Tongue (tissue), 2 donors: ENCODE results near the gene SSPN. TPM values are rescaled to one million over a fixed set of nuclear protein-coding genes. Genes with fewer than 3 reads are reported as not detected.

Source experiments
- DNase-seq: peaks from one replicate; pipeline ENCODE4 v3.0.0-alpha.2; 2015
- total RNA-seq: library from RNA; depleted of rRNA; stranded (reverse); fragments of >200 nt; gene quantifications from one replicate; pipeline ENCODE4 v1.2.3, GENCODE V29; 2014

The SSPN gene
- total RNA-seq, 1 donor from 2014 or later, result 177 TPM

GRCh38 chr12:26187014-26187798 is 8.2 kb upstream of the SSPN start:
- no peak for DNase-seq

GRCh38 chr12:26188127-26188526 is 7.2 kb upstream of the SSPN start:
- DNase-seq, result no peak

DNA sequence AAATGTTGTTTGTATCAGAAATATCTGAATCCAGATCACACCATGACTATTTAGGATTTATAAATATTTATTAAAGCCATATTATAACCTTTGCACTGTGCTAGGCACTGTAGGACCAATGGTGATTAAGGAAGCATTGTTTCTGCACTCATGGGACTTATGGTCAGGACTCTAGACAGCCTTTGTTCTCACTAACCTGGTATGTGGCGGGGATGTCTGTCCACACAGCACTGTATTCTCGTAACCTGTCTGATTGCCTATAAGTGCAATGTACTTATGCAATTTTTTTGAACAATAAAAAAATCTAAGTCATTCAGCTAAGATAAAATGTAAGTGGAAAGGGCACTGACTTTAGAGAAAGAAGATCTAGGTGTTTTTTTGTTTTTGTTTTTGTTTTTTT is 6.7 kb upstream of the SSPN start:
- no peak for DNase-seq

GRCh38 chr12:26192142-26192541 is 3.2 kb upstream of the SSPN start:
- DNase-seq, result no peak

DNA sequence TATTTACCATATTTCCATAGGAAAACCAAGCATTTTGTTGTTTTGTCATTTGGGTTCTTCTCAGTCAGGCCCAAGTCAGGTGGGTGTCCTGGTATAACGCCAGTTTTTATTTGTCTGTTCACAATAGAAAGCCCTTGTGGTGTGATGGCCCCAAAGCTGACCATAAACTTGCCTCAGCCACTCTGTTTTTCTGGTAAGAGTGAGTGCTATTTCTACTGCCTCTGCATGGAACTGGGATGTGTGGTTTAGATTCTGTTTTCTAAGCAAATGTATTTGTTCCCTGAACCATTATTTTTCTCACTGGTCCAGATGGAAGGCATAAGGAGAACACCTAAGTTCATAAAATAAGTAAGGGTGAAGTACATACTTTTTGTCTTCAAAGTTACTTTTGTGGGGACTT is 1.8 kb upstream of the SSPN start:
- no peak for DNase-seq

DNA sequence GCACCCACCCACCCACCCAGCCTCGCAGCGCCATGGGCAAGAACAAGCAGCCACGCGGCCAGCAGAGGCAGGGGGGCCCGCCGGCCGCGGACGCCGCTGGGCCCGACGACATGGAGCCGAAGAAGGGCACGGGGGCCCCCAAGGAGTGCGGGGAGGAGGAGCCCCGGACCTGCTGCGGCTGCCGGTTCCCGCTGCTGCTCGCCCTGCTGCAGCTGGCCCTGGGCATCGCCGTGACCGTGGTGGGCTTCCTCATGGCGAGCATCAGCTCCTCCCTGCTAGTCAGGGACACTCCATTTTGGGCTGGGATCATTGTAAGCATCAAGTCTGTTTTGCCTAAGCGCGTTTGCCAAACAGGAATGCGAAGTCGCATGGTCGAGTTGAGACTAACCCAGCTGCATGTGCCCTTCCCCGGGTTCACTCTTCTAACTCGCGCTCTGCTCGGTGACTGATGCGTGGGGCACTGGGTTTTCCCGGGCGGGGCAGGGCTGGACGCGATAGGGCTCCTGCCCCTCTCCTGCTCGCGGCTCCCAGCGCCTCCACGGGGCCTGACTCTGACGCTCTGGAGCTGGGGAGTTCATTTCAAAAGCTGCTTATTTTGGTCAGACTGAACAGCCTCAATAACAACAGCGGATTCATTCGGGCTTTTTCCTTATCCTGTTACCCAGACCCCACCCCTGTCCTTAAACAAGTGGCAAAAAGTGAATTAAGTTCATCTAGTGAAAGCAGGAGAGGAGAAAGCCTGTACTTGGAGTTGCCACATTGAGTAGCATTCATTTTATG is 458 bp downstream of the SSPN start:
- DNase-seq, result peak; percentile 79

DNA sequence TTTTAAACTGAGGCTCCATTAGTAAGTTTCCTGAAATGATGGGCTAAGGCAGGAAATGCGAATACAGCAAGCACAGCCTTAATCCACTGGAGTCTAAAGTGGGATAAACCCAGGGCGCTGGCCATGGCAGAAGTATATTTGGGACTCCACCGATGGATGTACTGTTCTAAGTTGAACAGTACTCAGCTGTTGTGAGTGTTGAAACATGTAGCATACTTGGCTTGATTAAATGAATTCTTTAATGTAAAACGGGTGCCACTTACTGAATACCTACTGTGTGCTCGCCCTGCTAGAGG is 996 bp downstream of the SSPN start:
- peak; percentile 62 for DNase-seq

DNA sequence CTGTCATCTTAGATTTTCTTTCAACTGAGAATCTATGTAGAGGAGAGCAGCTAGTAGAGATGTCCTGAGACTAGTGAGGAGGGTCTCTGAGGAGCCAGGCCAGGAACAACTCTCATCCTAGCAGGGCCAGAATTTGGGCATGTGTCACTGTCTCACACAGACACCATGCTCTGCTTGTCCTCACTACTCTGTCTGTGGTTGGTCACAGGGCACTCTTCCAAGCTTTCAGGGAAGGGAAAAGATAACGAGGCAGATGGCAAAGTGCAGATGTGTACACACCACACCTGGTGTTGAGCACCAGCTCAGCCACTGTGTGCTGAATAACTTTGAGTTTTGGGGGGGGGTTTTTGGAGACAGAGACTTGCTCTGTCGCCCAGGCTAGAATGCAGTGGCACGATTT is 2.5 kb downstream of the SSPN start:
- no peak for DNase-seq

- DNase-seq, result no peak
Observed at GRCh38 chr12:26198742-26199141, 3.4 kb downstream of the SSPN start.

GRCh38 chr12:26203167-26203780 is 7.9 kb downstream of the SSPN start:
- DNase-seq, result no peak

DNA sequence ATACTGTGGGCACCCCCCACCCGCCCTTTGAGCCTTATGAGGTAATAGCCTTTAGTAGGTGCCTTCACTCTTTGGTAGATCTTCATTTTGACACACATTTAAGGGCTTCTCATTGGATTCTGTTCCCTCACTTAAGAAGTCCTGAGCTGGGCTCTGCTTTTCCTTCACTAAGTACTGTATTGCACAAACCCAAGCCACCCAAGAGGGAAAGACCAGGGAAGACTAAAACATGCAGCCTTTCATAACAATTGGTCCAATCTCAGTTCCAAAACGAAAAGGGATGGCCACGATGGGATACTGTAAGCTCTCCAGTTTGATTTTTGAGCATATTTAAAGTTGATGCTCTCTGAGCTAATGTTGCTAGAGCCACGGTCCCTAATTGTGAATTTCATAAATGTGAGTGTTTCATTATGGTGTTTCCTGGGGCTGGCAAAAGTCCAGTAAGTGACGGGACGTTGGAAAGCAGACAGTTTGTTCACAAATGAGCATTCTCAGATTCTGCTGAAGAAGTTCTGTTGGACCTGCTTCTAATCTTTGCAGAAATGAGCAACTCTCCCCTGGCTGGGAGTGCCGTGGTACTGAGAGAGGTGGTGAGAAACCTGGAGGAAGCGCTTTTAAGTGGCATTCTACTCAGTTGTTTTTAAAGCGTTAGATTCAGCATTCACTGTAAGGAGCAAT is 9.4 kb downstream of the SSPN start:
- peak; percentile 43 for DNase-seq

GRCh38 chr12:26205298-26205697 is 9.9 kb downstream of the SSPN start:
- DNase-seq, result no peak

DNA sequence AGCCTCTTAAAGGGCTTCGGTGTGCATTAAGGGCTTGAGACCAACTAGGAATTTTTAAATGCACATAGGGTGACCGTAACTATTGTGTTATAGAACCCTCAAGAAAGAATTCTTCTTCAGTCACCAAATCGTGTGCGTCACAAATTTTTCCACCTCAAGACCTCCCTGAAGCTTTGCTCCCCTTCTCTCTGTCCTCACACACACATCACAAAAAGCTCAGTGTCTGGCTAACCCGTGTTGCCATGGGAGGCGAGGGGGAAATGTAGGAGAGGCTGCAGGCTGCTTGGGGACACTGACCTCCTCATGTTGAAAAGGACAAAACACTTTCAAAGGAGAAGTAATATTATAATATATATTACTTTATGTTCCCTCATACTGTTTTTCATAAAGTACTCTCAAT is 10.6 kb downstream of the SSPN start:
- no peak for DNase-seq

DNA sequence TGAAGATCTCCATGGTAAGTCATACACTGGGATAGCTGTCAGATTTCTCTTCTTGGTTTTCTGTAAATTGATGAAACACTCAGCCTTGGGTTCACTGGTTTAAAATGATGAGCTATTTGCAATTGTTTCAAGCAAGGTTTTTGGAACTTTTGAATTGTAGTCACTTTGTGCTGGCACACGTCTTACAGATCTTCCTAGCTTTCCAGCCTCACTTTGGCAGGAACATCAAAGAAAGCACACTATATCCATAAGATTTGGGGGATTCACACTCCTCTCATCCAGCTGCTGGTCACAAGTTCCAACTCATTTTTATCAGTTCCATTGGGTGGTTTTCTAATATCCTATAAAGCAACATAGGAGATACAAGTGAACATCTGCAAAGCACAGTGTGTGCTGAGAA is 16.0 kb downstream of the SSPN start:
- DNase-seq, result no peak

DNA sequence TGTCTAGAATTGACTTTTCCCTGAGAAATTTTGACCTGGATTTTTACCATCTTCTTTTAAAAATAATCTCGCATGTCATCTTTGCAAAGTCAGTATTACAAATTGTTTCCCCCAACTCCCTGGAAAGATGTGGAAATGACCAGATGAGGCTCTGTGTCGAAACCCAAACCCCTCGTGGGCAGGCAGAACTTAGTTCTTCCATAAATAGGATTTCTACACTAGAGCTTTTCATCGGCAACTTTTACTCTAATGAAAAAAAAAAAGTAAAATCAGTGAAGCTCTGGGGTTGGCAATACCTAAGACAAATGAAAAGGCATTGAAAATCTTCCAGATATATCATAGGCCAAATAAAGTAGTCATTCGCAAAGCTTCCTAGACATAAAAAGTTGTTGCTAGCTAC is 17.0 kb downstream of the SSPN start:
- DNase-seq, result no peak

- no peak for DNase-seq
Observed at GRCh38 chr12:26212988-26213387, 17.6 kb downstream of the SSPN start.

DNA sequence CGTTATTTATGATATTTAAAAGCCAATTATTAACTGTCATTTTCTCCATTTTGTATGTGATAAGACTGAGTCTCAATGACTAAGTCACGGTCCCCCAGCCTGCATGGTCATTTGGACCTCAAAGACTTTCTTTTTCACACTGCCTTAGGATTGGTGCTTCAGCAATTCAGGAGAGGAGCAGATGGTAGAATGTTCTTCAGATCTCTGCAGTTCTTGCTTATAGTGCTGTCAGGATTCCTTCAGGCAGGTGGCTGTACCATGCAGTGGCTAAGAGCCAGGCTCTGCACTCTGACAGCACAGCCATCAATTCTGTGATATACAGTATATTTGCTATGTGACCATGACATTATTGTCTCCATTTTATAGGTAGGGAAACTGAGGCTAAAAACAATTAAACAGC is 18.7 kb downstream of the SSPN start:
- DNase-seq, result no peak

- no peak for DNase-seq
Observed at GRCh38 chr12:26219736-26220135, 24.4 kb downstream of the SSPN start.

DNA sequence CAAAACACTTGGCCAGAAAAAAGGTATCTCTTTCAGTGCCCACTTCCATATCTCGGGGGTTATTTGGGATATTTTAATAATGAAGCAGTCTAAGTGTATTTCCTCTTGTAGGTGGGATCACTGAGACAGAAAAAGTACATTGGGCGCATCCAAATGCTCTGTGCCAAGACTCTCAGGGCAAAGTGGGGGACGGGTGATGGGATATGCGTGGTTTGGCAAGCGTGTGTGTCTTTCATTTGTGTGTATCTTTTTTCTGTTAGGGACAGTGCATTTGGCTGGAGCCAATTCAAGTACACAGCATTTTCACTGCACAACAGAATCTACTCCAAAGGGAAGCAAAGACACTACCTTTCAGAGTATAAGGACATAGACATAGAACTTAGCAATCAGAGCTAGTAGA is 29.3 kb downstream of the SSPN start:
- no peak for DNase-seq

- no peak for DNase-seq
Observed at GRCh38 chr12:26226122-26226521, 30.7 kb downstream of the SSPN start.

DNA sequence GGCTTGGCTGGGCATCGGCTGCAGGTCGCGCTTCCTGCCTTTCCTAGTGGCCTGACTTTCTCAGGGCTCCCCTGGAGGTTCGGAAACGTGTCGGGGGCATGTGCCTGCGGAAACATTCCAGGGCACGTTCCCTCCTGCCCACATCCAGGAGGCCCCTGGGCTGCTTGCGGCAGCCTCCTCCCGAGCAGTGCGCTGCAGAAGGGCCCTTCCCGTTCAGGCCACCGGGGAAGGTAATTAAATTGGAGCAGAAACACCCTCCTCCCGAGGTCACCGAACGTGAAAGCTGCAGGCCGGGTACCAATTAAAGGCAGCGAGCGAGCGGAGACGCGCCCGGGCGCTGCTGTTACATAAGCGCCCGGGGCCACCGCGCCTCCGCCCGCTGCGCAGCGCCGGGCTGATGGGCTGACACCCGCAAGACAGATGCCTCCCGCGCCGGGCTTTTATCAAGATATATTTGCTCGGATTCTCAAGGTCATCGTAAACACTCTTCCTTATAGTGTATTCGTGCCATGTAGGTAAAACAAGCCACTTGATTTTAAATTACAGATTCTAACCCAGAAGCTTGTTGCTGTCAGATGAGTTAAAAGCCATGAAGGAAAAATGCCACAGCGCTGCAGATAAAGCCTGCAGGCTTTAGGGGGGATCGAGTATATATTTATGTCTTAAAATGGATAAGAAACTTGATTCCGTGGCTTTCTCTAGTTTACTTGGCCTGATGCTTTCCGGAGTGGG is 31.4 kb downstream of the SSPN start:
- peak; percentile 50 for DNase-seq

GRCh38 chr12:26227361-26227745 is 32.0 kb downstream of the SSPN start:
- no peak for DNase-seq
